Activated CD8-positive, alpha-beta memory T cell treated with anti-CD3 and anti-CD28 coated beads for 1 hour (primary cell): ENCODE results near the gene ITCH.
"Not testable (repeated sequence)": the region's sequence is repeated elsewhere in the genome, so short reads cannot be mapped to it uniquely, and the experiment has no call there.

ENCODE experiments used
- DNase-seq, 2 donors: peaks; one replicate each; pipeline ENCODE4 v3.0.0-alpha.2; 2020; ENCODE audit warnings: low read depth in 1 of 2; ENCODE audit errors: extremely low read depth in 1 of 2

The ITCH gene

DNA sequence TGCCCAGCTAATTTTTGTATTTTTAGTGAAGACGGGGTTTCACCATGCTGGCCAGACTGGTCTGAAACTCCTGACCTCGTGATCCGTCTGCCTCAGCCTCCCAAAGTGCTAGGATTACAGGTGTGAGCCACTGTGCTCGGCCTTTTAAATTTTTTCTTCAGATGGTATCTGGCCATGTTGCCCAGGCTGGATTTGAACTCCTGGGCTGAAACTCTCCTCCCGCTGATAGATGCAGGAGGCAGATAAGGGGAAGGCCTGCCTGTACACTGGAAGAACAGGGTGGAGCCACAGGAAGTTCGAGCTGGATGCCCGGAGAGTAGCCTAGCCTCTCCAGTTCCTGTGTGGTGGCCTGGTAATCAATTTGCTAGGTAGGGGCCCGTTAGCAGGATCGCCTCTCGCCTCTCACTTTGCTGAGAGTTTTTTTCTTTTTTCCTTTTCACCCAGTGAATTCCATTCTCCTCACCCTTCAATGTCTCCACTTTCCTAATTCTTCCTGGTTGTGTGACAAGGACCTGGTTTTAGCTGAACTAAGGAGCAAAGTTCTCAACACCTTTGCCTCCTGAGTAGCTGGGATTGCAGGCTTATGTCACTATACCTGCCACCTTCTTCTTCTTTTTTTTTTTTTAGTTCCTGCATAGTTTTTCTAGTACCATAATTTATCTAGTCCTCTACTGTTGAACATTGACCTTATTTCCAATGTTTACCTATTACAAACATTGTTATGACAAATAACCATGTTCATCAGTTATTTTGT is 19.4 kb upstream of the ITCH start:
- DNase-seq, result no peak

DNA sequence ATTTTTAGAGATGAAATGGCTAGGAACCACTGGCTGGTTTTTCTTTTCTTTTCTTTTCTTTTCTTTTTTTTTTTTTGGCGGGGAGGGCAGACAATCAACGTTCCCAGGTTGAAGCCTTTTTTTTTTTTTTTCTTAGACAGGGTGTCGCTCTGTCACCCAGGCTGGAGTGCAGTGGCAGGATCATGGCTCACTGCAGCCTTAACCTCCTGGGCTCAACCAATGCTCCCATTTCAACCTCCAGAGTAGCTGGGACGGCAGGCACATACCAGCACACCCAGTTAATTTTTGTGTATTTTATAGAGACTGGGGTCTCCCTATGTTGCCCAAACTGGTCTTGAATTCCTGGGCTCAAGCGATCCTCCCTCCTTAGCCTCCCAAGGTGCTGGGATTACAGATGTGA is 18.8 kb upstream of the ITCH start:
- no peak for DNase-seq

DNA sequence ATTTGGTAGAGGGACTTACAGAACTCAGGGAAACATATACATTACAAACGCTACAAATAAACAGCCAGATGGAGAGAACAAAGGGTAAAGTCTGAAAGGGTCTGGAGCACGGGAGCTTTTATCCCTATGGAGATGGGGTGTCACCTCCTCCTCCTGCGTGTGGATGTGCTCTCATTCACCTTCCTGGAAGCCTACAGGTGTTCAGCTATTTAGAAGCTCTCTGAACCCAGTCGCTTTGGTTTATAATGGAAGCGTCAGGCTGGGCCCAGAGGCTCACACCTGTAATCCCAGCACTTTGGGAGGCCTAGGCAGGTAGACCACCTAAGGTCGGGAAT is 17.7 kb upstream of the ITCH start:
- no peak for DNase-seq

DNA sequence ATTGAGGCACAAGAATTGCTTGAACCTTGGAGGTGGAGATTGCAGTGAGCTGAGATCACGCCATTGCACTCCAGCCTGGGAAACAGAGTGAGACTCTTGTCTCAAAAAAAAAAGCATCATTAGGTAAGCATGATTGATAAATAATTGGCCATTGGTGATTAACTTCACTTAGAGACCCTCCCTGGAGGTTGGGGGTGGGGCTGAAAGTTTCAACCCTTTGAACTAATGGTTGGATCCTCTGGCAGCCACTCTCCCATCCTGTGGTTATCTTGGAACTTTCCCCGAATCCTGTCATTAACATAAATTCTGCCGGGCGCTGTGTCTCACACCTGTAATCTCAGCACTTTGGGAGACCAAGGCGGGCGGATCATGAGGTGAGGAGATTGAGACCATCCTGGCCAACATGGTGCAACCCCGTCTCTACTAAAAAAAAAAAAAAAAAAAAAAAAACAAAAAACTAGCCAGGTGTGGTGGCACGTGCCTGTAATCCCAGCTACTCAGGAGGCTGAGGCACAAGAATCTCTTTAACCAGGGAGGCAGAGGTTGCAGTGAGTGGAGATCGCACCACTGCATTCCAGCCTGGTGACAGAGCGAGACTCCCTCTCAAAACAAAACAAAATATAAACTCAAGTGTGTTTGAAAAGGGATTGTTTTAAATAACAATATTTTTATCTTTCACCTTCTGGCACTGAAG is 17.1 kb upstream of the ITCH start:
- DNase-seq, result not testable (repeated sequence)

DNA sequence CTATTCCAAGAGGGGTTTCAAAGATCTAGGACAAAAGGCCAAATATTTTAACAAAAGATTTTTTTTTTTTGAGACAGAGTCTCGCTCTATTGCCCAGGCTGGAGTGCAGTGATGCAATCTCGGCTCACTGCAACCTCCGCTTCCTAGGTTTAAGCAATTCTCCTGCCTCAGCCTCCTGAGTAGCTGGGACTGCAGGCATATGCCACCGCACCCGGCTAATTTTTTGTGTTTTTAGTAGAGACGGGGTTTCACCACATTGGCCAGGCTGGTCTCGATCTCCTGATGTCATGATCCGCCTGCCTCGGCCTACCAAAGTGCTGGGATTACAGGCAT is 16.6 kb upstream of the ITCH start:
- DNase-seq, result not testable (repeated sequence)

DNA sequence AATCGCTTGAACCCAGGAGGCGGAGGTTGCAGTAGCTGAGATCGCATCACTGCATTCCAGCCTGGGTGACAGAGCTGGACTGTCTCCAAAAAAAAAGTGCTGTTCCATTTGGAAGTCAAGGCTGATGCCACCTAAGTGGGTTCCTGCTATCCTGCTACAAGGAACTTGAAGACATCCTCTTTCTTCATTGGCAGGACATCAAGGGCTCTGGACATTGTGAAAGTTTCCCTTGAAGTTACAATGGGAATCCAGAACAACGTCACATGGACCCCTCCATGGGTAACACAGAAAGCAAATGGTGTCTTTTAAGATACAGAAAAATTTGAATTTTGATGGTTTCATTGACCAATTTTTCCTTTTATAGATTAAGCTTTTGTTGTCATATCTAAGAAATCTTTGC is 15.5 kb upstream of the ITCH start:
- no peak for DNase-seq

DNA sequence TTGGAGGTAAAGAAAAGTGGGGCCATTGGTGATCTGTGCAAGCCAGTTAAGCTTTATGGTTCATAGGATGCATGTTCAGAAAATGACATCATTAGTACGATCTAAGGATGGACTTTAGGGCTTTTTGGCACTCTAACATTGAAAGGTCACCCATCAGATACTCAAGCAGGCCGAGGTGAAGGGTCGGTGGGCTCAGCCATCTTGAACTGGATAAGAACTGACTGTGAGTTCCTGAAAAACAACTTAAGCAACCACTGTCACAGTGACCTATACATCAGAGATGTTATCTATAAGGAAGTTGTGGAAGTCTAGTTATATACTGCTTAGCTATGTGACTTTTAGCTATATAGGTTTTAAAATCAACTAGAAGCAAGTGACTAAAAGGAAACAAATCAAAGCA is 13.0 kb upstream of the ITCH start:
- no peak for DNase-seq

DNA sequence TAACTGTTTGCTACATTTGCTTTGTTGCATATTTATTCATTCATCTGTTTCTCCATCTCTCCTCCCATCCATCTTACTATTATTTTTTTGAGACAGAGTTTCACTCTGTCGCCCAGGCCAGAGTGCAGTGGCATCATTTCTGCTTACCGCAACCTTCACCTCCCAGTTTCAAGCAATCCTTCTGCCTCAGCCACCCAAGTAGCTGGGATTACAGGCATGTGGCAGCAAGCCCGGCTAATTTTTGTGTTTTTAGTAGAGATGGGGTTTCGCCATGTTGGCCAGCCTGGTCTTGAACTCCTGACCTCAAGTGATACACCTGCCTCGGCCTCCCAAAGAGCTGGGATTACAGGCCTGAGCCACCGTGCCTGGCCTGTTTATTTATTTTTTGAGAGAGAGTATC is 9.6 kb upstream of the ITCH start:
- DNase-seq, result not testable (repeated sequence)

DNA sequence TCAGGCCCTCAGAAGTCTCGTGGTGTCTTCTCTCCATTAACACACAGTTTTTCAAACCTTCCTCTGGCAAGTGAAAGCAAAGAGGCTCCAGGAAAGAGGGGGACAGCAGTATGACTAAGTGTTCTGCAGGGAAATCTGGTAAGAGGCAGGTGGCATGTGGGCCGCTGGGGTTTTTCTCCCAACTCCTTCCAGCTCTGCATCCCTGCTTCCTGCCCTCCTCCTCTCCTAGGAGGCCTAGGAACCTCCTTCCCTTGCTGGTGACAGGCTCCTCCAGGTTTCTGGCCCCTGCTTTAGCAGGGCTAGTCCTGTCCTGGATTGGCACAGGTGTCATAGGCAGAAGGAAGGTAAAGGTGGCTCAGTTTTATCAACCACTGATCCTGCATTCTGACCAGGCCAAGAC is 7.6 kb upstream of the ITCH start:
- DNase-seq, result no peak

DNA sequence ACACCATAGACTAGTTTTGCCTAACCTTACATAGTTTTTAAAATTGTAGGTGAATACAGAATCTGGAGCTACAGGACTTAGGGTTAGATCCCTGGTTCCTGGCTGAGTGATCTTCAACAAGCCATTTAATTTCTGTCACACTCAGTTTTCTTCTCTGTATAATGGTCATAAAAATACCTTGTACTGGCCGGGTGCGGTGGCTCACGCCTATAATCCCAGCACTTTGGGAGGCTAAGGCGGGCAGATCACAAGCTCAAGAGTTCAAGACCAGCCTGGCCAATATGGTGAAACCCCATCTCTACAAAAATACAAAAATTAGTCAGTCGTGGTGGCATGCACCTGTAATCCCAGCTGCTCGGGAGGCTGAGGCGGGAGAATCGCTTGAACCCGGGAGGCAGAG is 3.3 kb upstream of the ITCH start:
- not testable (repeated sequence) for DNase-seq

DNA sequence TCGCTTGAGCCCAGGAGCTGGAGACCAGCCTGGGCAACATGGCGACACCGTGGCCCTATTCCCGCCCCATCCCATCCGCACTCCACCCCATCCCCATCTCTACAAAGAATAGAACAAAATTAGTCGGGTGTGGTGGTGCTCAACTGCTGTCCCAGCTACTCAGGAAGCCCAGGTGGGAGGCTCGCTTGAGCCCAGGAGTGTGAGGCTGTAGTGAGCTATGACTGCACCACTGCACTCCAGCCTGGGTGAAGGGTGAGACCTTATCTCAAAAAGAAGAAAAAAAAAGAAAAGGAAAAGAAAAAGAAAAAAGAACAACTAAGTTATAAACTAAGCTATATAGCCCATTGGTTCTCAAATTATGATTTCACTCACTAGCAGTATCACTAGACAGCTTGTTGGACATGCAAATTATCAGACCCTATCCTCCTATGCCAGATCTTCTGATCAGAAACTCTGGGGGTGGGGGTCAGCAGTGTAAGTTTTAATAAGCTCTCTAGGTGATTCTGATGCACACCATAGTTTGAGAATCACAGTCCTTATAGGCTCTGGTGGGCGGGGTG is 491 bp upstream of the ITCH start:
- DNase-seq, result no peak

DNA sequence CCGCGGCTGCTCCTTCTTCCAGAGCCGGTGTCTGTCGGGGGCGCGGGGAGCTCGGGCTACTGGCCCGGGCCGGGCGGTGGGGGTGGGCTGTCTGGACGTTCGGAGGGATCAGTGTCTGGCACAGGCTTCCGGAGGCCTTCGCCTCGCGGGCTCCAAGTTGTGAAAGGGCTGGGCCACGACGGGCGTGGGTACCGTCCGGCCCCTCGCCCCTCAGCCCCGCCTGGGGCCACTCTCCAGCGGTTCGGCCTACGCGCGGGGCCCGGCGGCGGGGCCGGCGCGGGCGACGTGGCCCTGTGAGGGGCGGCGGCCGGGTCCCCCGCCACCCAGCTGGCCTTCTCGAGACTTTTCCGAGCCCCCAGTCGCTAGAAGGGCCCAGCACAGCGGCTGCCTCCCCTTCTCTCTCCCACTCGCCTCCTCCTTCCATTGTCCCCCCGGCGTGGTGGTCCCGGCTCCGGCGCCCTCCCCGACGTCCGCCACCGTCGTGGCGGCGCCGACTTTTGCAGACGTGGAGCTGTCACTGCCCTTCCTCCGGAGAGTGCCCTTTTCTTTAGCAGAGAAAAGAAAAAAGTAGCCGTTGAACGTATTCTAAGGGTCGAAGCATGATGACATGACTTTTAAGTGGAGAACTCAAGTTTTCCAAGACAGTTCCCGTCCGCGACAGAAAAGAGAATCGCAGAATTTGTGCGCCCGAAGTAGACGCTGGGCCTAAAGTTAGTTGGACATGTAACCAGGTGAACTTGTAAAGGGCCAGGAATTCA is 571 bp downstream of the ITCH start:
- DNase-seq, result no peak

DNA sequence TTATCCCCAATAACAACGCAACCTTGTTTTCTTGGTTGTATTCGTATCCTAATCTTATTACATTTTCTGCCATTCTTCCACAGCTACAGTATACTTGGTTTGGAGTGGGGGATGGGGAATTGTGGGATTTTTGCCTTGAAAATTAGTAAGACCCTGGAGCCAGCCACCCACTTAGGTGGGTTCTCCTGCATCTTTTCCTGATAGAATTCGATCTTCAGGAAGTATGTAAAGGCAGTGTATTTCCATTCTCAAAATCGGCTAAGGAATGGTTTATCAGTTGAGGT is 1.1 kb downstream of the ITCH start:
- DNase-seq, result no peak

DNA sequence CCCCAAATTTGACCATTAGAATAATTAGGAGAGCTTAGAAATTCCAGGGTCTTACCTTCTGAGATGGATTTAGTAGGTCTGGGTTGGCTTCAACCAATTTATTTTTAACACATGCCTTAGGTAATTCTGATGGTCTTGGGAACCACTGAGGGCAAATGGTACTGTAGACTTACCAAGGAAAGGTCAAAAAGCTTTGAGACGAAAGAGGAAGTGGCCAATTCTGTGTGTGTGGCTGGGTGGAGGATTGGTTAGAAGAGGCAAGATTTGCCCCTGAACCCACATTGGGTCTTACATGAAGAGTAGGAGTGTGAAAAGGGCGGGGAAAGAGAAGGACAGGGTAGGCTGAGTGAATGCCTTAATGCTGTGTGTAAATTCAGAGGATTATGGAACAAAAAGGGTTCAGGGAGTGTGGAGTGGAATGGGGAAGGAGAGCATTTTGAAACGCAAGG is 2.7 kb downstream of the ITCH start:
- no peak for DNase-seq

DNA sequence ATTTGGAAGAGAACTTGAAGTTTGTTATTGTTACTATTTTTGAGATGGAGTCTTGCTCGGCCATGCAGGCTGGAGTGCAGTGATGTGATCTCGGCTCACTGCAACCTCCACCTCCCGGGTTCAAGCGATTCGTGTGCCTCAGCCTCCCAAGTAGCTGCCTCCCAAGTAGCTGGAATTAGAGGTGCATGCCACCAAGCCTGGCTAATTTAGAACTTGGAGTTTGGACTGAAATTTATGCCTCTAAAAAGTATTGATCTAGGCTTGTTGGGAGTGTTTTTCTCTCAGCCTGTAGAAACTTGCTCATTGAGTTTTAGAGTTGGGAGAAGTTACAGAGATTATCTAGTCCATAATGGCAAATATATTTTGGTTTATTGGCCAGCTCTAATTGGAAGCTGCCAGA is 4.1 kb downstream of the ITCH start:
- no peak for DNase-seq

DNA sequence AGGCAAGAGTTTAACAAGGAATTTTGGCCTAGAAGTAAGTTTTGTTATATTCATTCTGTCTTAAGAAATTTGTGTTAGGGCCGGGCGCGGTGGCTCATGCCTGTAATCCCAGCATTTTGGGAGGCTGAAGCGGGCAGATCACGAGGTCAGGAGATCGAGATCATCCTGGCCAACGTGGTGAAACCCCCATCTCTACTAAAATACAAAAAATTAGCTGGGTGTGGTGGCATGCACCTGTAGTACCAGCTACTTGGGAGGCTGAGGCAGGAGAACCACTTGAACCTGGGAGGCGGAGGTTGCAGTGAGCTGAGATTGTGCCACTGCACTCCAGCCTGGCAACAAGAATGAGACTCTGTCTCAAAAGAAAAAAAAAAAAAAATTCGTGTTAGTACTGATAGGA is 4.8 kb downstream of the ITCH start:
- not testable (repeated sequence) for DNase-seq

DNA sequence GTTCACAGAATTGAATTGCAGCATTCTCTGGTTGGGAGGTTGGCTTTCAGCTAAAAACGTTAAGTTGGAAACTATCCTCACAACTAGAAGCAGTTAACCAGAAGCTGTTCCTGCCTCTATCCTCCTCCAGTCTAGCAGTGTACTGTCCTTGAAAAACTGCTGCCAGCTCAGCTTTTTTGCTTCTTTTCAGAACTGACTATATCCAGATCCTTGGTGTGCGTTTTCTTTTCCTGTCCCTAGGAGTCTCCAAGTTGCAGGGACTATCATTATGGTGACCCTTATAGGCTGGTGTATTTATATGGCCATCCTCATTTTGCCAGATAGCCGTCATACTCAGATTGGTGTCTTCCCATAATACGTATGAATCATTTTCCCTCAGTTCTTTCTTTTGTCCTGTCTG is 5.5 kb downstream of the ITCH start:
- no peak for DNase-seq

DNA sequence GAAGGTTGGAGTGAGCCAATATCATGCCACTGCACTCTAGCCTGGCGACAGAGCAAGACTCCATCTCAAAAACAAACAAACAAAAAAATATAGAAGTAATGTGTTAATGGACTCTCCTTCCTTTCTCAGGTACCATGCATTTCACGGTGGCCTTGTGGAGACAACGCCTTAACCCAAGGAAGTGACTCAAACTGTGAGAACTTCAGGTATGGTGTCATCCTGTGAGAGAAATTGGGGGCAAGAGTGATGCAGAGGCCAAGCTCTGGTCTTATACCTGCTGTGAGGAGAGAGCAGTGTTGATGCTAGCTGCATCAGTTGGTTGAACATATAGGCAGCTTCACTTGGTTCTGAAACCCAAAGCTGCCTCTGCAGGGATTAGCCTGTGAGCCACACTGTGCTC is 6.2 kb downstream of the ITCH start:
- DNase-seq, result no peak

DNA sequence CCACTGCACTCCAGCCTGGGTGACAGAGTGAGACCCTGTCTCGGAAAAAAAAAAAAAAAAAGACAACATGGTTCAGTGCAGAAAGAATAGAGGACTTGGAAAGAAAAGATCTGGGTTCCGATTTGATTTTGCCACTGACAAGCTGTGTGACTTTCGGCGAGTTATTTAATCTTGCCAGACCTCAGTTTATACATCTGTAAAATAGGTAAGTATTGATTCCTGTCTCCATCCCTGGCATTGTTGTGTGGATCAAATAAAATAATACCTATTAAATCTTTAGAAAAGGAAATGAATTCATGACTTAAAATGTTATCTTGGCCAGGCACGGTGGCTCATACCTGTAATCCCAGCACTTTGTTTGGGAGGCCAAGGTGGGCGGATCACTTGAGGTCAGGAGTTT is 7.0 kb downstream of the ITCH start:
- DNase-seq, result no peak

DNA sequence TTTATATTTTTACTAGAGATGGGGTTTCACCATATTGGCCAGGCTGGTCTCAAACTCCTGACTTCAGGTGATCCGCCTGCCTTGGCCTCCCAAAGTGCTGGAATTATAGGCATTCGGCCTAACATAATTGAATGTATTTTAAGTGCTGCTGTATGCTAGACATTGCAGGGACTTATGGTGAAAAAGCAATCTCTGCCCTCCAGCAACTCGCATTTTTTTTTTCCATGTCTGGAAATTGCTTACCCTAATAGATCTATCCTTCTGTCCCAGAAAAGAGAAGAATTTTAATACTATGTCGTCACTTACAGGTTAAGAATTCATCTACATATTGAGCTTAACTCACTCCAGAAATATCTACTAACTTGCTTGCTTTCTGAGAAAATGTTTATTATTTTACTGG is 10.4 kb downstream of the ITCH start:
- no peak for DNase-seq

DNA sequence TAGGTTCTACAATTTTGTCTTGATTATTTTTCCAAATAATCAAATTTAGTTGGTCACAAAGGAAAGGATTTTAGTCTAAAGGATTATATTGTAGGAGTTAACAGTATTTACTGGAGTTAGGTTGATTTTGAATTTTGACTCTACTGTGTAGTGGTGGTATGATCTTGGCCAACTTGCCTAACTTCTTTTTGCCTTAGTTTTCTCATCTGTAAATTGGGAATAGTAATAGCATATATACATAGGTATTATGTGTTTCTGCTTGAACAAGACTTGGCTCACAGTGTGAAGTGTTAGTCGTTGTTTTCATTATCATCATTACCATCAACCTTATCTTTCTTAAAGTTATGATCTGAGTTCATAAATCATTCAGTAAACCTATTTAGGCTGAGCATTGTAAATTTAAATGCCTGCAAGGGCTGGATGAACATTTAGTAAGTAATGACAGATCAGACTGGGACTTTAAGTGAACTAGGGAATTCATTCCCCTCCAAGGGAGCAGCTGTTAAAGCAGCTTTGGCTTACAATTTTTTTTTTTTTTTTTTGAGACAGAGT is 11.2 kb downstream of the ITCH start:
- no peak for DNase-seq

DNA sequence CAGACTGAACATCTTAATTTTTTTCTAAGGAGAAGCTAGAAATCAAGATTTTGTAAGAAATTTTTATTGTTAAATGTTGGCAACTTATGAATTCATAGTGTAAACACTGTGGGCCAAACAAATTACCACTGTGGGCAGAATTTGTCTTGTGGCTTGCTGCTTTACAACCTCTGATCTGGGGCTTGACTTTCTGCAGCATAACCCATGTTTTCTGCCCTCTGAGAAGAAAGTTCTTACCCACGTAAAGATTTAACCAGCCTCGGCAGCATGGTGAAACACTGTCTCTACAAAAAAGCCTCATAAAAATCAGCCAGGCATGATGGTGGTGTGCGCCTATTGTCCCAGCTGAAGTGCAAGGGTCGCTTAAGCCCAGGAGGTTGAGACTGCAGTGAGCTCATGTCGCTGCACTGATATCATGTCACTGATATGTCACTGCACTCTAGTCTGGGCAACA is 12.9 kb downstream of the ITCH start:
- DNase-seq, result no peak
